NCI-H82 (cell line): ENCODE data around the gene MXRA7.
"Not testable (repeated sequence)": the region's sequence is repeated elsewhere in the genome, so short reads cannot be mapped to it uniquely, and the experiment has no call there.

Source experiments
- DNase-seq: peaks from one replicate; lab custom pipeline; 2025; lab: John Stamatoyannopoulos, UW

MXRA7 gene

DNA sequence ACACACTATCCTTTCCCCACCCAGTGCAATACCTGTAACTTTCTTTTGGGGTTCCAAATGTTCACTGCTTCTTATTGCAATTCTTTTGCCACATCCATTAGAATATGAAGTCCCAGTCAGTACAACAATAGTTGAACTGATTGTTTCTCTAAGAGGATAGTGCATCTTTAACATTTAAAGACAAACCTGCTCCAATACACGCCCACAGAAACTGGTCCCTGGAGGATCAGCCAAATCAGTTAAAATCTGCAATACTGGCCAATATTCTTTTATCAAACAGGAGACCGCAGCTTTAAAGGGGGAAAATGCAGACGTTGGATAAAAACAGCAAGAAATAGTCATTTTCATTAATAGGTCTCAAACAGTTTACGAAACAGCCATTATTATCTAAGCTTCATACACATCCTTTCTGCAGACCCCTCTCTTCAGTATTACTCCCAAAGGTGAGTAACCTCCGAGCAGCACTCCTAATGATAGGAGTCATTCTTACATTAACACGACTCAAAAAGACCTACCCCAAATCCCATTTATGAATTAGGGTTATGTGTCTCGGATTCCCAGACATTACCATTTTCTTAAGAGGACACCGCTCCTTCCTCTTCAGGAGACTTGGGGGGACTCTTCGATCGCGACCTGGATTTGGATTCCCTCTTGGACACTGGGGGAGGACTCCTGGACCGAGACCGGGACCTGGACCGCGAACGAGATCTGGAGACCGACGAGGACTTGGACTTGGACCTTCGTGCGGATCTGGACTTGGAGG lies 25.0 kb upstream of the MXRA7 start:
- DNase-seq: no peak

DNA sequence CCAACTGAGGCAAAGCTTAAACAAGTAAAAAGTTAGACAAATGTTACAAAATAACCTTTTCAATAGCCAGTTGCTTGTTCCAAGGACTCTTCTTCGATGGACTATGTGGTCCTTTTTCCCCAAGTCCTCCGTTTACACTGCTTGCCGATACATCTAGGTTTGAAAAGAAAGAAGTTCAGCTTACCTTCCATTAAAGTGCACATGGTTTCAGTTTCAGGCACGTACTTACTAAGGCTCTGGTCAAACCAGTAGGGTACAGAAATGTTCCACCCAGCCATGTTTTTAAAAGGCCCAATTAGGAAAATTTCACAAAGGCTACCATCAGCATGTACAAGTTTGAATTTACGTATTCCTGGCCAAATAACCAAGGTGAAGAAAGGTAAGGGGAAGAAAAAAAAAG lies 24.2 kb upstream of the MXRA7 start:
- peak; percentile 22 for DNase-seq

DNA sequence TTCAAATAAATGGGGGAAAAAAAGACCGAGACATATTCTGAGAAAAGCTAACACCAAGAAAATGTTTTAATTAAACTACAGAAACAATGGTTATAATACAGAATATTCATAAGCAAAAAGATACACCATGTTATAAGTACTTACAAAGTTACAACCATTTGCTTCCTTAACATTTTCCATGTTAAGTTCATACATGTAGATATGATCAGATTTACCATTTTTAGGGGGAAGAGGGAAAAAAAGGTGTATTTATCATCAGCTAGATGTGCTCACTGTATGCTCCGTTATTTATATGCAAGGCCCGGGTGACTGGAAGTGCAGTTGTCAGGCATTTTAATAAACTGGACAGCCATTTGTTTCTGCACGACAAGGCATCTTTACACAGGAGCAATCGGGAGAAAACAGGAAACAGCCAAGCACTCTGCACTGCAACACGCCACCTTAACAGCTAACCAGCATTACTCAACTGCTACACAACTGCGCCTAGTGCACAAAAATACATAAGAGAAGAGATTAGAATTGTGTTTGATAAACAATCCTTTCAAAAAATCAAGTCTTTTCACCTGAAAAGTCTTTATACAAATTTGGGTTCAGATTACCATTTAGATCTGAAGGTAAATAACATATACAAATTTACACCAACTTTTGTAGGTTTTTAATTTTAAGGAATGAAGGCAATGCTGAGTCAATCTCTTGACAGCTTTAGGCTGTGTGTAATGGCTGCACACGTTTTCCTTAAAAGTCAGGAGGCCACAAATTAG lies 23.5 kb upstream of the MXRA7 start:
- no peak for DNase-seq

DNA sequence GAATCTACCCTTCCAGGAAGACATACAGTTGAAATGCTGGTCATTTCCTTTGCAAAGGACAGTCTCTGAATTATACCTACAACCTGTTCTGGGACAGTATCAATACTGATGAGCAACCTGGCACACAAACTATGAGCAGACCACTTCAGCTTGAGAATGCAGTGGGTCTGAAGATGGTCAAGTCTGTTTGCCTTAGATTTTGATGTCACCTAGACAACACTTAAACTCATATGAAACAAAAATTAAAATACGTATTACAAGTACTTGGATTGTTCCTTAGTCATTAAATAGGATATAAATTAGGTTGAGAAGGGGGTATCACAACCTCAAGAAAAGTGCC lies 22.8 kb upstream of the MXRA7 start:
- no peak for DNase-seq

DNA sequence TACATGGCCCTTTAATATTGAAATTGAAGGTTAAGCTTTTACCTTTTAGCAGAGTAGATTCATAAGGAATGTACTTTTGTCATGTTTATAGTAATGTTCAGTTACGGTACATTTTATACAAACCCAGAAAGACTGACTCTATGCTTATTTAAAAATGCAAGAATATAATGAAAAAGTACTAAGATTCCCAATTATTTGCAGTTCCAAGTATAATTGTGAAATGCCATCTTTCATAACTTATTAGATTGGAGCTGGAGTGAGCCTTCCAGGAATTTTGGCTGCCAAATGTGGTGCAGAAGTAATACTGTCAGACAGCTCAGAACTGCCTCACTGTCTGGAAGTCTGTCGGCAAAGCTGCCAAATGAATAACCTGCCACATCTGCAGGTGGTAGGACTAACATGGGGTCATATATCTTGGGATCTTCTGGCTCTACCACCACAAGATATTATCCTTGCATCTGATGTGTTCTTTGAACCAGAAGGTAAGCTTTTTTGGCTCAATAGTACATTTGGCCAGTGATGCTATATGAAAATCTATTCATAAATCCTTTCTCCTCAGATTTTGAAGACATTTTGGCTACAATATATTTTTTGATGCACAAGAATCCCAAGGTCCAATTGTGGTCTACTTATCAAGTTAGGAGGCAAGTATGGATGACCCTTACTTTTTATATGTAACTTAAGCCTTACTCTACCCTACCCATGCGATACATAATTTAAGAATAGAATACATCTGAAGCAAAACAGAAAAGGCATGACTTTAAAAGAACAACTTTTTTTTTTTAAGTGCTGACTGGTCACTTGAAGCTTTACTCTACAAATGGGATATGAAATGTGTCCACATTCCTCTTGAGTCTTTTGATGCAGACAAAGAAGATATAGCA lies 22.2 kb upstream of the MXRA7 start:
- DNase-seq: peak; percentile 36

DNA sequence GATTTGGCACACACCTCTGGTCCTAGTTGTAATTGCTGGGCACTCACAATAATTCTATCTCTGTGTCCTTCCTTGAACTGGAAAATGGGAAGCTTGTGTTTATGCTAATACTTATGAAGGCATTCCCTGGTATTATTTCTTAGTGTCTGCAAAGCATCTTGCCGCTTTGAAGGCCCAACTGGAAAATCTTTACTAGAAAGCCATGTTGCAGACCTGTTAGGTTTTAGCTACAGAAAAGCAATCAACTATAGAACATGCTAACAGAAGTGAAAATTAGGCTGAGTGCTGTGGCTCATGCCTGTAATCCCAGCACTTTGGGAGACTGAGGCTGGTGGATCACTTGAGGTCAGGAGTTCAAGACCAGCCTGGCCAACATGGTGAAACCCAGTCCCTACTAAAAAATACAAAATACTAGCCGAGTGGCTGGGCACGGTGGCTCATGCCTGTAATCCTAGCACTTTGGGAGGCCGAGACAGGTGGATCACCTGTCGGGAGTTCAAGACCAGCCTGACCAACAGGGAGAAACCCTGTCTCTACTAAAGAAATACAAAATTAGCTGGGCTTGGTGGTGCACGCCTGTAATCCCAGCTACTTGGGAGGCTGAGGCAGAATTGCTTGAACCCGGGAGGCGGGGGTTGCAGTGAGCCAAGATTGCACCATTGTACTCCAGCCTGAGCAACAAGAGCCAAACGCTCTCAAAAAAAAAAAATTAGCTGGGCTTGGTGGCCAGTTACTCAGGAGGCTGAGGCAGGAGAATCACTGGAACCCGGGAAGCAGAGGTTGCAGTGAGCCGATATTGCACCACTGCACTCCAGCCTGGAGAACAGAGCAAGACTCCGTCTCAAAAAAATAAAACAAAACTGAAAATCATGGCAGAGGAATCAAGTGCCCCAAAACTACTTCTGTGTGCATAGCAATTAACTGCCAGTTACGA lies 21.3 kb upstream of the MXRA7 start:
- peak; percentile 35 for DNase-seq

DNA sequence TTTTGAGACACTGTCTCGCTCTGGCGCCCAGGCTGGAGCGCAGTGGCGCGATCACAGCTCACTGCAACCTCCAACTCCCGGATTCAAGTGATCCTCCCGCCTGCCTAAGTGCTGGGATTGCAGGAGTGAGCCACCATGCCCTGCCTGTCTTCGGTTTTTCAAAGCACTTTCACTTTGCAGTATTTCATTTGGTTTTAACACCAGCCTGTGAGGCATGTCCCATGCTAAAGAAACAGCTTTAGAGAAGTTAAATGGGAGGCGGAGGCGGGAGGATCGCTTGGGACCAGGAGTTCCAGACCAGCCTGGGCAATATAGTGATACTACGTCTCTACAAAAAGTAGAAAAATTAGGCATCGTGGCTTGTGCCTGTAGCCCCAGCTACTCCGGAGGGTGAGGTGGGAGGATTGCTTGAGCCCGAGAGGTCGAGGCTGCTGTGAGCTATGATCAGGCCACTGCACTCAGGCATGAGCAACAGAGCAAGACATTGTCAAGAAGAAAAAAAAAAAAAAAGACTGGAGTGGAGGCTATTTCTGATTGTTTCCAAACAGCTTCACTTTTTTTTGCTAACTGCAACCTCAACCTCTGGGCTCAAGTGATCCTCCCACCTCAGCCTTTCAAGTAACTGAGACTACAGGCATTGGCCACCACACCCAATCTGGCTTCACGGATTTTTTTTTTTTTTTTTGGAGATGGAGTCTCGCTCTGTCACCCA lies 17.1 kb upstream of the MXRA7 start:
- DNase-seq: no peak

DNA sequence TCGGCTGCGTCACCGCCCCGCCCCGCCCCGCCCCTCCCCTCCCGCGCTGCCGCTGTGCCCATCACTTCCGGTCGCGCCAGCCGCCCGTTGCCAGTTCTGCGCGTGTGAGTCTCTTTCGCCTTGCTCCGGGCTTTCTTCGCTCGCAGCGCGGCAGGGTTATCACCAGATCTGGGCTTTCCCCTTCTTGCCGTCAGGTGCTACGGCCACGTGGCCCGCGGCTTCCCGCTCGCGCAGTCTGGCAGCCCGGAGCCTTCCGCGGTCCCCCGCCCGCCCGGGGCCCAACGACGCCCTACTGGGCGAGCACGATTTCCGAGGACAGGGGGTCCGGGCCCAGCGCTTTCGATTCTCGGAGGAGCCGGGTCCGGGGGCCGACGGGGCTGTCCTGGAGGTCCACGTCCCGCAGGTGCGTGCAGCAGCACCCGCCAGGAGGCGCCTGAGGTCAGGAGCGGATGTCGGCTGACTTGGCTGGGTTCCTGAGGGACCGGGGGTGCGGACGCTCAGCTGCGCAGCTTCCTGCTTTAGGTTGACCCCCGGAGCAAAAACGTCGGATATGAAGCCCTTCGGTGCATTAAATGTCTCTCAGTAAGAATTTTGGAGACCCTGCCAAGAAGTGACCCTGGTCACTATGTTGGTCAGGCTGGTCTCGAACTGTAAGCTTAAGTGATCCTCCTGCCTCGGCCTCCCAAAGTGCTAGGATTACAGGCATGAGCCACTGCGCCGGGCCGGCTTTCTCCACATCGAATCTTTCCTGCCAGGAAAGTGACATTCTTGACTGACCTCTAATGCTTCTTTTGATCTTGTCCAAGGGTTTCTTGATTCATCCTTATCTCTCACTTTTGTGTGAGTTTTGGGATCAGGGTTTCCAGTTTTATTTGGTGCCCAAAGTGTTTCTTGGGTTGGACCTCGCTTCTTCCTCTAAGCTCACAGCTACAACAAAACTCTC lies 16.3 kb upstream of the MXRA7 start, which contains the start of gene METTL23:
METTL23 (plus strand) TSS at position 64 of the 943 bp plus-strand sequence. CDS start 2,872 bp downstream, outside the sequence.
- peak; percentile 75 for DNase-seq

DNA sequence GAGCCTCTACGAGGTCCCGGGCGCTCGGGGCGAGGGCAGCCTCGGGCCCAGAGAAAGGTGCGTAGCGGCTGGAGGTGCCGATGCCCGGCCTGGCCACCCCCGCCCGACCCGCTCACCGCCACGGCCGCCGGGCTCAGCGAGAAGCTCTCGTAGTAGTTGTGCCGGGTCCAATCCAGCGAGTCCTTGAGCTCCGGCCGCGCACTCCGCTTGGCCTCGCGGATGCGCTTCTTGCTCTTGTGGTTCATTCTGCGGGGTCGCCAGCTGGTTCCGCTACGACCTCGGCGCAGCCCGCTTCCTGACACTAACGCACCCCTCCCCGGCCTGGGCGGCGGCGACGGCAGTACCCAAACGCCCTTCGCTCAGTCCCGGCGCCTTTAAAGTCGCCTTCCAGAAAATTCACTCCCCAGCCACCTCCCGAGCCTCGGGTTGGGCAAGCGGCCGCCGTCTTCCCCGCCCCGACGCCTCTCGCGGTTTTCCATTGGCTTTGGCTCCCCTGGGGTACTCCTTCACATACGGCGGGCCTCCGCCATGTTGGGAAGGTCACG lies 15.5 kb upstream of the MXRA7 start, which contains the start of gene JMJD6:
JMJD6 (minus strand) TSS at position 376 of the 545 bp plus-strand sequence; CDS start at position 245, 131 bp downstream.
- DNase-seq: peak; percentile 97

DNA sequence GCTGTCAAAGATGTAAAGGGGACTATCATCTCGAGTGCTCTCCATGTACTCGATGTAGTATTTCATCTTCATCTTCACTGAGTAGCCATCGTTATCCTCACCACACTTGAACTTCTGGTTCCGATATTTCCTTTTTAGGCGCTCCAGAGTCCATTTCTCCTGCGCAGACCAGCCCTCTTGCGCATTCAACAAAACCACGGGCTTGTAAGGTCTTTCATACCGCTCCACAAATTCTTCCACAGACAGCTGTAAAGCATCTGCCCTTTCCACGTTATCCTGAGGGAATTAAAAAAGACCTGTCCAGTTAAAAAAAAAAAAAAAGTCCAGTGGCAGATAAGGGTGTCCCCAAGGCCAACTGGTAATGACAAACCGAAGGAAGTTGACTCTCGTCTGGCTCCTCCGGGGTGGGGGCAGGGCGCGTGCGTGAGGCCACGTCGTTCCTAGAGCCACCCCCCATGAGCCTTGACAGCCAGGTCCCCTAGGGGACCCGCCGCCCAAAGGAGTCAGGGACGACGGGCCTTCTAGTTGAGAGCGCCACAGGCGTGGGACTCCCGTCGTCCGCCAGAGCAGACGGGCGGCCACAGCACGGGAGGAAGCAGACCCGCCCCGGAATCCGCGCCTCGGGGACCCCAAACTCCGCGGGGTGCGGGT lies 14.9 kb upstream of the MXRA7 start:
- peak; percentile 79 for DNase-seq

DNA sequence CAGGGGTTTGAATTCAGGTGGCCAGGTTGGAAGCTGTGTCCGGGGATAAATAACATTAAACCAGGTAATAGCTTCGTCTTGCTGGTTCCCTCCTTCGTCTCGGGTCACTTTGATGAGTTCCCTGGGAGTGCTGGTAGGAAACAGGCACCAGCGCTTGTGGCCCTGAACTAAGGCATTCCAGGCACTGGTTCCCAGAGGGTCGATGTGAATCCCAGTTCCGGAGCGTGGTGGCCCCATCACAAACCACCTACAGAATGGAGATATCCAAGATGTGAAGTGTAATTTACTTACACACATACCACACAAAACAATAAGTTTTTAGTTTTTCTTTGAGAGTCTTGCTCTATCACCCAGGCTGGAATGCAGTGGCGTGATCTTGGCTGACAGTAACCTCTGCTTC lies 13.0 kb upstream of the MXRA7 start:
- no peak for DNase-seq

DNA sequence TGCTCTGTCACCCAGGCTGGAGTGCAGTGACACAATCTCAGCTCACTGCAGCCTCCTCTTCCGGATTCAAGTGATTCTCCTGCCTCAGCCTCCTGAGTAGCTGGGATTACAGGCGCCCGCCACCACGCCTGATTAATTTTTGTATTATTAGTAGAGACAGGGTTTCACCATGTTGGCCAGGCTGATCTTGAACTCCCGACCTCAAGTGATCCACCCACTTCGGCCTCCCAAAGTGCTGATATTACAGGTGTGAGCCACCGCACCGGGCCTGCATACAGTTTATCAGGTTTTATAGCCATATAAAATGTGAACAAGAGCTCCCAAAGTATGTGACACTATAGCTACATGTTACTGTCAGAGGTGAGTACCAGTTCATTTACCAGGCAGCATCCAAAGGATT lies 12.2 kb upstream of the MXRA7 start:
- not testable (repeated sequence) for DNase-seq

DNA sequence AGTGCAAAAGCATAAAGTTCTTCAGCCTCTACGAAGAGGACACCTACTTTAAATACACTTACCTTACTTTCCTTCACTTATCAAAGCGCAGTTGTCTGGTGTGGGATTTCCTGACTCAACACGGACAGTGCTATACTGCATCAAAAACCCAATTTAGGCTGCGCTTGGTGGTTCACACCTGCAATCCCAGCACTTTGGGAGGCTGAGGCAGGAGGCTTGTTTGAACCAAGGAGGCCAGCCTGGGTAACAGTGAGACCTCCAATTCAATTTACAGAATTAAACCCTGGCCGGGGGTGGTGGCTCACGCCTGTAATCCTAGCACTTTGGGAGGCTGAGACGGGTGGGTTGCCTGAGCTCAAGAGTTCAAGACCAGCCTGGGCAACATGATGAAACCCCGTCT lies 11.5 kb upstream of the MXRA7 start:
- DNase-seq: no peak

DNA sequence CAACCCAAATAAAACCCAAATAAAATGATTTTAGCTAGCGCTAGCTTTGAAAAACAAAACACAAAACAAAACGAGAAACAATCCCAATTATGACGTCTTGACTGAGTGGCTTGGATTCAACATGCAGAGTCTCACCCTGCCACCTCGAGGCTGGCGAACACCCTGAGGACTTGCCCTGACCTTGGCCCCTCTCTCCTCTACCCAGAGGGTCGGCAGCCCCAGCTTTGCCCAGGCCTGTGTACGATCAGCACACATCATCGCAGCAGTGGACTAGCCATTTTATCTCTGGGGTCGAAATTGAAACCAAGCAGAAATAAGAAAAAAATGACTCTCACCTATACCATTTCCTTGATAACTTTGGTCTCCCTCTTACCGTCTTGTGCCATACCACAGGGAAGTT lies 10.7 kb upstream of the MXRA7 start:
- DNase-seq: no peak

DNA sequence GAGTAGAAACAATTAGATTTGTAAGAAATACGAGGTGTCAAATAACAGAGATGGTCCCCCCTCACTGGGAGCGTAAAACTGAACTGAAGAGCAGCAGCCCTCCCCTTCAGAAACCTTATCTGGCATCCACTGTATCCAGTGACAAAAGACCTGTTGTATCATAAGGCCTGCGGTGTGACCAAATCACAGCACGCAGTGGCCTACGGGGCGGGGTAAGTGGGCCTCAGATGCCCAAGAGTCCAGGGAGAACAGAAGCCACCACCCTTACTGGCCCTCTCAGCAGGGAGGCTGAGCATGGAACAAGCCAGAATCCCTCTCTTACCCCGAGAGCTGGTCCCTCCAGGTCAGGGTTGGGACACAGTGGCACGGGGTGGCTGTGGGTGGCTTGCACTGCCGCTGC lies 10.2 kb upstream of the MXRA7 start:
- no peak for DNase-seq

DNA sequence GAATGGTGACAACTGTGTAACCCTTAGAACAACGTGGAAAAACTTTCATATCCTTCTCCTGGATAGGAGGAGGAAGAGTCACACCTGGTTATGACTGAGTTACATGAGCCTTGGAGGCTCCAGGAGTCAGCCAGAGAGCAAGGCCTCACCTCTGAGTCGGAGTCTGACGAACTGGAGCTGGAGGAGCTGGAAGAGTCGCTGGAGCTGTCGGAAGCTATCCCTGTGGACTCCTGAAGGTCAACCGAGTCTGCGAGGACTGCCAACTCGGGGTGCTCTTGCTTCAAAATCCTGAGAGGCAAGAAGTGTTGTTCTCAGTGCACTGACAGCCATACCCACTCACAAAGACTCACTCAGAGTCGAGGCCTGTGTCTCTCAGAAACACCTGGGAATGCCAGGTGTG lies 9.4 kb upstream of the MXRA7 start:
- no peak for DNase-seq

DNA sequence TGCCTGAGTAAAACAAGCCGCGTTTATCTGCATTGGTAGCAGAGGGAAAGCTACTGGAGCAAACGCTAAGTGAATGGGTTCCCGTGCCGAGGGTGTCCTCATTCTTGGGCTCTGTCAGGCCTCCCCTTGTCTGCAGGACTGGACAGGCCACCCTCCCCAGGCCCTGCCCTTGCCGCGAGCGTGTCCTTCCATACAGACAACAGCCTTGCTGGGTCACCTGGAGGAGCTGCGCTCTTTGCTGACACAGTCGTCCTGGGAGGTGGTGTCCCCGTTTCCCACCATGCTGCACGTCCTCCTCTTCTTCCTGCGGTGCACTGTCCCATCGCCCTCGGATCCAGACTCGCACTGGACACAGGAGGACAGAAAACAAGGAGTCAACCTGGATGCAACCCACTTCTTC lies 7.8 kb upstream of the MXRA7 start:
- DNase-seq: no peak

DNA sequence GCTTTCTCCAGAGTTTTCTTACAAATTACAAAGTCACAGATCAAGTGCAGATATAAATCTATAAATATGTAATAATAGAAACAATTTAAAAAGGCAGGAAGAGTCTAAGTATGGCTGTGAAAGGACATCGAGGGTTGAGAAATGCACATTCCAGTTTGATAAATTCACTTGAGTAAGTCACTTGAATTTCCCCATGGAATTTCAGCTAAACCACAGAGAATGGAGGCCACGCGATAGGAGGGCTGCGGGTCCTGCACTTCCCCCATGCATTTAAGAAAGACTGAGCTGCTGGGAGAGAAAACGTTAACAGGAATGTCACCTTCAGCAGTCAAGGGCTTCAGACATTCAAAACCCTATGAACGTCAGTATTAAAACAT lies 6.1 kb upstream of the MXRA7 start:
- DNase-seq: no peak
